Muscle of leg (tissue), 16 donors: ENCODE results near the gene DHX32. TPM values are rescaled to one million over a fixed set of nuclear protein-coding genes. Genes with fewer than 3 reads are reported as not detected.
"Not testable (repeated sequence)": the region's sequence is repeated elsewhere in the genome, so short reads cannot be mapped to it uniquely, and the experiment has no call there.

Experiments used
- DNase-seq: peaks from one replicate; pipeline ENCODE4 v3.0.0; 2013
- H3K27ac ChIP-seq: one replicate; pipeline ENCODE4 v1.5.1; 2013; ENCODE audit warnings: mild to moderate bottlenecking, low read length, control low read depth
- H3K27me3 ChIP-seq: one replicate; pipeline ENCODE4 v1.6.1; 2013; ENCODE audit warnings: low read length; ENCODE audit not compliant: control insufficient read depth, insufficient read depth
- H3K36me3 ChIP-seq: one replicate; pipeline ENCODE4 v1.6.1; 2013; ENCODE audit warnings: low read length; ENCODE audit not compliant: control insufficient read depth, insufficient read depth
- H3K4me1 ChIP-seq: one replicate; pipeline ENCODE4 v1.6.1; 2013; ENCODE audit warnings: low read length; ENCODE audit not compliant: control insufficient read depth, insufficient read depth
- H3K4me3 ChIP-seq: one replicate; pipeline ENCODE4 v1.5.1; 2013; ENCODE audit warnings: low read length, control low read depth
- H3K9me3 ChIP-seq: replicated peaks from 2 replicates; pipeline ENCODE4 v1.6.1; 2013; ENCODE audit warnings: low read depth, low read length; ENCODE audit not compliant: control insufficient read depth
- WGBS: methylation state at CpG from one replicate; pipeline ENCODE4 v1.1.5; 2013; ENCODE audit warnings: missing lambda C conversion rate; ENCODE audit not compliant: insufficient coverage; 5-methylcytosine and 5-hydroxymethylcytosine counted together
- long read RNA-seq, 11 donors: transcript quantifications; one replicate each; lab custom pipeline, GENCODE V29; 2026
- polyA plus RNA-seq, 8 donors: library from polyadenylated mRNA; unstranded; fragments of 120-200 nt; gene quantifications; one replicate each; pipeline versions ENCODE4 v1.2.1 to v1.2.3, GENCODE V29; 2013; ENCODE audit warnings: inconsistent platforms in 1 of 8, low replicate concordance in 1 of 8; ENCODE audit not compliant: insufficient read length in 8 of 8, insufficient read depth in 1 of 8
- total RNA-seq: library from RNA; stranded (reverse); fragments of 120-200 nt; gene quantifications from one replicate; pipeline ENCODE4 v1.2.4, GENCODE V29; 2013

Gene DHX32
- 22.0 TPM for total RNA-seq
- polyA plus RNA-seq, result 10 to 100 TPM; 17.0 to 21.8 (median 17.9) TPM
- long read RNA-seq, donor 1, partial matches to known transcripts, result 0 of 1 reads
- long read RNA-seq, donor 1, other reads (novel, unspliced or antisense), result 0 of 1 reads
- long read RNA-seq, donor 2, partial matches to known transcripts, result 0 of 1 reads
- long read RNA-seq, donor 2, other reads (novel, unspliced or antisense), result 0 of 1 reads
- long read RNA-seq, donor 3, result 0 reads
- long read RNA-seq, donor 4, result 0 reads
- long read RNA-seq, donor 5, partial matches to known transcripts, result 7 of 7 reads
- long read RNA-seq, donor 5, other reads (novel, unspliced or antisense), result 0 of 7 reads
- long read RNA-seq, donor 6, partial matches to known transcripts, result 8 of 15 reads
- long read RNA-seq, donor 6, other reads (novel, unspliced or antisense), result 7 of 15 reads
- long read RNA-seq, donor 7, partial matches to known transcripts, result 102 of 142 reads
- long read RNA-seq, donor 7, other reads (novel, unspliced or antisense), result 40 of 142 reads
- long read RNA-seq, donor 8, partial matches to known transcripts, result 0 of 1 reads
- long read RNA-seq, donor 8, other reads (novel, unspliced or antisense), result 0 of 1 reads
- long read RNA-seq, donor 9, partial matches to known transcripts, result 0 of 2 reads
- long read RNA-seq, donor 9, other reads (novel, unspliced or antisense), result 0 of 2 reads
- long read RNA-seq, donor 10, partial matches to known transcripts, result 8 of 10 reads
- long read RNA-seq, donor 10, other reads (novel, unspliced or antisense), result 0 of 10 reads
- long read RNA-seq, donor 11, partial matches to known transcripts, result 75 of 100 reads
- long read RNA-seq, donor 11, other reads (novel, unspliced or antisense), result 25 of 100 reads

DNA sequence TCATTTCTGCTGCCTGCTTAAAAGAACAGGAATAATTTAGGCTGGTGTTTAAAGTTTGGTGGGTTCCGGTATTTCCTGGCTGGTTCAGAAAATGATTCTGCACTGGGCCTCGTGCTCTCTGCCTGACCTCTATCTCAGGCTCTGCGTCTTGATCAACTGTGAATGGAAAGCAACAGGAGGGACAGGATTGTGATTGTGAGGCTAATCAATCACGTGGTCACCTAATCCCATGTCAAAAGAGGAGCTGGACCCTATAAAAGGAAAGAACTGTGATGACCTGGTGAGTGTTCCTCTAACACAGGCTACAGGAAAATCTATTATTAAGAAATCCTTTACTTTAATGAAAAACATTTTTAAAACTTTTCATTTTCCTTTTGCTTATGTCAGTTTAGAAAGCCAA lies at the start of gene DHX32:
Gene DHX32, minus strand, starts transcription at position 101 of the 400 bp plus-strand sequence. CDS start 468 bp downstream, outside the sequence.
- Histone ChIP-seq H3K4me1 (no peaks in the 10 kb centered on the region), H3K4me3 (no peak within 1 kb of the TSS), H3K9me3 (peaks cover 4% of the 10 kb centered on the region), H3K27me3 (no peaks in the 10 kb centered on the region), H3K27ac (no peak within 1 kb of the TSS), H3K36me3 (peaks cover 12% of the 10 kb centered on the region)
- 52% methylated on average over 2 of the region's 4 CpGs for WGBS
- DNase-seq, result no peak

GRCh38 chr10:125929618-125930017 lies 48.5 kb upstream of the DHX32 start:
- Histone ChIP-seq H3K4me1 (no peaks in the 10 kb centered on the region), H3K4me3 (no peak overlapping the region), H3K36me3 (no peaks in the 10 kb centered on the region), H3K27ac (no peak overlapping the region), H3K9me3 (no peaks in the 10 kb centered on the region), H3K27me3 (no peaks in the 10 kb centered on the region)
- WGBS, result 41% methylated on average over 4 of the region's 4 CpGs
- no peak for DNase-seq

GRCh38 chr10:125928928-125929585 lies 48.0 kb upstream of the DHX32 start:
- peak; percentile 3 for DNase-seq
- Histone ChIP-seq H3K4me1 (no peaks in the 10 kb centered on the region), H3K36me3 (no peaks in the 10 kb centered on the region), H3K27me3 (no peaks in the 10 kb centered on the region), H3K27ac (no peak overlapping the region), H3K4me3 (no peak overlapping the region), H3K9me3 (no peaks in the 10 kb centered on the region)
- 56% methylated on average over 5 of the region's 7 CpGs for WGBS

GRCh38 chr10:125927265-125927664 lies 46.2 kb upstream of the DHX32 start:
- not testable (repeated sequence) for H3K36me3 ChIP-seq, H3K9me3 ChIP-seq, H3K27ac ChIP-seq, H3K4me1 ChIP-seq, DNase-seq, H3K27me3 ChIP-seq, H3K4me3 ChIP-seq
- 80% methylated on average over 1 of the region's 5 CpGs for WGBS

DNA sequence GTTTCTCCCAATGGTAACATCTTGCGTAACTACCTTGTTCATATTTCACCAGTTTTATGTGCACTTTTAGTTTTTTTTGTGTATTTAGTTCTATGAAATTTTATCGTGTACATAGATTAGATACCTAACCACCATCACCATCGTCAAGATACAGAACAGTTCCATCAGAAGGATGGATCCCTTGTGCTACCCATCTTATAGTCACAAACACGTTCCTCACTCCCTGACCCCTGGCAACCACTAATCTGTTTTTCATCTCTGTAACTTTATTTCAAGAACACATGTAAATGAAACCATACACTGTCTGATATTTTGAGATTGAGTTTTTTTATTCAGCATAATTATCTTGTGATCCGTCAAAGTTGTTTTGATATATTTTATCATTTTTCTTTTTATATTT lies 45.2 kb upstream of the DHX32 start:
- DNase-seq, result no peak
- H3K36me3 ChIP-seq, result no peaks in the 10 kb centered on the region
- H3K27ac ChIP-seq, result no peak overlapping the region
- H3K4me1 ChIP-seq, result no peaks in the 10 kb centered on the region
- no peak overlapping the region for H3K4me3 ChIP-seq
- 79% methylated on average over 3 of the region's 5 CpGs for WGBS
- H3K9me3 ChIP-seq, result no peaks in the 10 kb centered on the region
- no peaks in the 10 kb centered on the region for H3K27me3 ChIP-seq

GRCh38 chr10:125925262-125925834 lies 44.3 kb upstream of the DHX32 start:
- Histone ChIP-seq H3K9me3 (no peaks in the 10 kb centered on the region), H3K36me3 (no peaks in the 10 kb centered on the region), H3K4me1 (no peaks in the 10 kb centered on the region), H3K4me3 (no peak overlapping the region), H3K27ac (no peak overlapping the region), H3K27me3 (no peaks in the 10 kb centered on the region)
- no CpG with 5 or more reads among the region's 5 CpGs for WGBS
- DNase-seq, result no peak

- not testable (repeated sequence) for H3K4me1 ChIP-seq, H3K9me3 ChIP-seq, DNase-seq, H3K36me3 ChIP-seq, H3K27ac ChIP-seq, H3K27me3 ChIP-seq, H3K4me3 ChIP-seq
- WGBS, result no CpG with 5 or more reads among the region's 2 CpGs
Measured at GRCh38 chr10:125921643-125922306, 40.7 kb upstream of the DHX32 start.

DNA sequence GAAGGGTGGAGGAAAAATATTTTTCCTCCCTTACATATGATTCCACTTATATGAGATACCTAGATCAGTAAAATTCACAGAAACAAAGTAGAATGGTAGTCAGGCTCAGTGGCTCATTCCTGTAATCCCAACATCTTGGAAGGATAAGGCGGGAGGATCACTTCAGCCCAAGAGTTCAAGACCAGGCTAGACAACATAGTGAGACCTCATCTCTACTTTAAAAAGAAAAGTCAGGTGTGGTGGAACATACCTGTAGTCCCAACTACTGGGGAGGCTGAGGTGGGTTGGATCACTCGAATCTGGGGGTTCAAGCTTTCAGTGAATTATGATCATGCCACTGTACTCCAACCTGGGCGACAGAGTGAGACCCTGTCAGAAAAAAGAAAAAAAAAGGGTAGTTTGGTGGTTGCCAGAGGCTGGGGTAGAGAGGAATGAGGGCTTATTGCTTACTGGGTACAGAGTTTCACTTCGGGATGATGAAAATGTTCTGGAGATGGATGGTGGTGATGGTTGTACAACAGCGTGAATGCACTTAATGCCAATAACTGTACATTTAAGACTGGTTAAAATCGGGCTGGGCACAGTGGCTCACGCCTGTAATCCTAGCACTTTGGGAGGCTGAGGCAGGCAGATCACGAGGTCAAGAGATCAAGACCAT lies 36.7 kb upstream of the DHX32 start:
- not testable (repeated sequence) for H3K4me3 ChIP-seq, H3K36me3 ChIP-seq, H3K4me1 ChIP-seq, H3K27ac ChIP-seq, H3K9me3 ChIP-seq, H3K27me3 ChIP-seq, DNase-seq
- WGBS, result 96% methylated on average over 6 of the region's 8 CpGs

GRCh38 chr10:125916977-125917376 lies 35.9 kb upstream of the DHX32 start:
- no peak for DNase-seq
- H3K4me3 ChIP-seq, result no peak overlapping the region
- H3K36me3 ChIP-seq, result no peaks in the 10 kb centered on the region
- H3K9me3 ChIP-seq, result no peaks in the 10 kb centered on the region
- H3K27ac ChIP-seq, result no peak overlapping the region
- no CpG with 5 or more reads among the region's 3 CpGs for WGBS
- H3K27me3 ChIP-seq, result no peaks in the 10 kb centered on the region
- no peaks in the 10 kb centered on the region for H3K4me1 ChIP-seq
